ENCODE measurements around the gene SUGCT.

SUGCT gene

GRCh38 chr7:40722242-40722641 lies 587.4 kb downstream of the SUGCT start:
- H3K4me1 ChIP-seq (ENCODE audit: control insufficient read depth in 1 of 2, insufficient read depth in 2 of 2, low read length in 2 of 2), result no peaks in the 10 kb centered on the region
- no peaks in the 10 kb centered on the region for H3K27me3 ChIP-seq (ENCODE audit: low read depth, low read length)
- H3K4me3 ChIP-seq (ENCODE audit: low read depth in 1 of 2, low read length in 2 of 2), result no peak overlapping the region
- H3K36me3 ChIP-seq (ENCODE audit: control insufficient read depth in 1 of 2, insufficient read depth in 2 of 2, low read length in 2 of 2), result no peaks in the 10 kb centered on the region
- H3K9me3 ChIP-seq (ENCODE audit: control insufficient read depth in 1 of 2, low read length in 2 of 2), result no peaks in the 10 kb centered on the region
- H3K27ac ChIP-seq (ENCODE audit: low read length), result no peak overlapping the region

- Histone ChIP-seq H3K4me3 (ENCODE audit: low read depth in 1 of 2, low read length in 2 of 2) (no peak overlapping the region), H3K27me3 (ENCODE audit: low read depth, low read length) (no peaks in the 10 kb centered on the region), H3K9me3 (ENCODE audit: control insufficient read depth in 1 of 2, low read length in 2 of 2) (no peaks in the 10 kb centered on the region), H3K4me1 (ENCODE audit: control insufficient read depth in 1 of 2, insufficient read depth in 2 of 2, low read length in 2 of 2) (no peaks in the 10 kb centered on the region), H3K27ac (ENCODE audit: low read length) (no peak overlapping the region), H3K36me3 (ENCODE audit: control insufficient read depth in 1 of 2, insufficient read depth in 2 of 2, low read length in 2 of 2) (no peaks in the 10 kb centered on the region)
These were observed 589.0 kb downstream of the SUGCT start for GRCh38 chr7:40723829-40724228.

GRCh38 chr7:40726559-40726958 lies 591.8 kb downstream of the SUGCT start:
- H3K9me3 ChIP-seq (ENCODE audit: control insufficient read depth in 1 of 2, low read length in 2 of 2), result no peaks in the 10 kb centered on the region
- no peak overlapping the region for H3K27ac ChIP-seq (ENCODE audit: low read length)
- no peaks in the 10 kb centered on the region for H3K36me3 ChIP-seq (ENCODE audit: control insufficient read depth in 1 of 2, insufficient read depth in 2 of 2, low read length in 2 of 2)
- H3K27me3 ChIP-seq (ENCODE audit: low read depth, low read length), result no peaks in the 10 kb centered on the region
- H3K4me3 ChIP-seq (ENCODE audit: low read depth in 1 of 2, low read length in 2 of 2), result no peak overlapping the region
- H3K4me1 ChIP-seq (ENCODE audit: control insufficient read depth in 1 of 2, insufficient read depth in 2 of 2, low read length in 2 of 2), result no peaks in the 10 kb centered on the region

GRCh38 chr7:40733114-40733513 lies 598.3 kb downstream of the SUGCT start:
- H3K4me1 ChIP-seq (ENCODE audit: control insufficient read depth in 1 of 2, insufficient read depth in 2 of 2, low read length in 2 of 2), result no peaks in the 10 kb centered on the region
- H3K9me3 ChIP-seq (ENCODE audit: control insufficient read depth in 1 of 2, low read length in 2 of 2), result no peaks in the 10 kb centered on the region
- H3K36me3 ChIP-seq (ENCODE audit: control insufficient read depth in 1 of 2, insufficient read depth in 2 of 2, low read length in 2 of 2), result no peaks in the 10 kb centered on the region
- no peak overlapping the region for H3K27ac ChIP-seq (ENCODE audit: low read length)
- H3K4me3 ChIP-seq (ENCODE audit: low read depth in 1 of 2, low read length in 2 of 2), result no peak overlapping the region
- no peaks in the 10 kb centered on the region for H3K27me3 ChIP-seq (ENCODE audit: low read depth, low read length)

- no peaks in the 10 kb centered on the region for H3K36me3 ChIP-seq (ENCODE audit: control insufficient read depth in 1 of 2, insufficient read depth in 2 of 2, low read length in 2 of 2)
- H3K9me3 ChIP-seq (ENCODE audit: control insufficient read depth in 1 of 2, low read length in 2 of 2), result no peaks in the 10 kb centered on the region
- H3K27me3 ChIP-seq (ENCODE audit: low read depth, low read length), result no peaks in the 10 kb centered on the region
- H3K27ac ChIP-seq (ENCODE audit: low read length), result no peak overlapping the region
- H3K4me3 ChIP-seq (ENCODE audit: low read depth in 1 of 2, low read length in 2 of 2), result no peak overlapping the region
- no peaks in the 10 kb centered on the region for H3K4me1 ChIP-seq (ENCODE audit: control insufficient read depth in 1 of 2, insufficient read depth in 2 of 2, low read length in 2 of 2)
These were observed 598.8 kb downstream of the SUGCT start for GRCh38 chr7:40733578-40733977.

- Histone ChIP-seq H3K36me3 (ENCODE audit: control insufficient read depth in 1 of 2, insufficient read depth in 2 of 2, low read length in 2 of 2) (no peaks in the 10 kb centered on the region), H3K9me3 (ENCODE audit: control insufficient read depth in 1 of 2, low read length in 2 of 2) (peaks cover 0 to 4% of the 10 kb centered on the region in 2 donors), H3K4me3 (ENCODE audit: low read depth in 1 of 2, low read length in 2 of 2) (no peak overlapping the region), H3K27me3 (ENCODE audit: low read depth, low read length) (no peaks in the 10 kb centered on the region), H3K27ac (ENCODE audit: low read length) (no peak overlapping the region), H3K4me1 (ENCODE audit: control insufficient read depth in 1 of 2, insufficient read depth in 2 of 2, low read length in 2 of 2) (no peaks in the 10 kb centered on the region)
These were observed 604.5 kb downstream of the SUGCT start for GRCh38 chr7:40739257-40739656.

- no peaks in the 10 kb centered on the region for H3K27me3 ChIP-seq (ENCODE audit: low read depth, low read length)
- no peak overlapping the region for H3K27ac ChIP-seq (ENCODE audit: low read length)
- no peak overlapping the region for H3K4me3 ChIP-seq (ENCODE audit: low read depth in 1 of 2, low read length in 2 of 2)
- H3K4me1 ChIP-seq (ENCODE audit: control insufficient read depth in 1 of 2, insufficient read depth in 2 of 2, low read length in 2 of 2), result no peaks in the 10 kb centered on the region
- peaks cover 0 to 4% of the 10 kb centered on the region in 2 donors for H3K9me3 ChIP-seq (ENCODE audit: control insufficient read depth in 1 of 2, low read length in 2 of 2)
- no peaks in the 10 kb centered on the region for H3K36me3 ChIP-seq (ENCODE audit: control insufficient read depth in 1 of 2, insufficient read depth in 2 of 2, low read length in 2 of 2)
These were observed 607.5 kb downstream of the SUGCT start for GRCh38 chr7:40742270-40742669.

- no peaks in the 10 kb centered on the region for H3K27me3 ChIP-seq (ENCODE audit: low read depth, low read length)
- no peaks in the 10 kb centered on the region for H3K36me3 ChIP-seq (ENCODE audit: control insufficient read depth in 1 of 2, insufficient read depth in 2 of 2, low read length in 2 of 2)
- H3K9me3 ChIP-seq (ENCODE audit: control insufficient read depth in 1 of 2, low read length in 2 of 2), result no peaks in the 10 kb centered on the region
- H3K4me1 ChIP-seq (ENCODE audit: control insufficient read depth in 1 of 2, insufficient read depth in 2 of 2, low read length in 2 of 2), result no peaks in the 10 kb centered on the region
- H3K4me3 ChIP-seq (ENCODE audit: low read depth in 1 of 2, low read length in 2 of 2), result no peak overlapping the region
- H3K27ac ChIP-seq (ENCODE audit: low read length), result no peak overlapping the region
These were observed 612.2 kb downstream of the SUGCT start for GRCh38 chr7:40746841-40747556.

- Histone ChIP-seq H3K4me3 (ENCODE audit: low read depth in 1 of 2, low read length in 2 of 2) (no peak overlapping the region), H3K27ac (ENCODE audit: low read length) (no peak overlapping the region), H3K4me1 (ENCODE audit: control insufficient read depth in 1 of 2, insufficient read depth in 2 of 2, low read length in 2 of 2) (no peaks in the 10 kb centered on the region), H3K36me3 (ENCODE audit: control insufficient read depth in 1 of 2, insufficient read depth in 2 of 2, low read length in 2 of 2) (no peaks in the 10 kb centered on the region), H3K27me3 (ENCODE audit: low read depth, low read length) (no peaks in the 10 kb centered on the region), H3K9me3 (ENCODE audit: control insufficient read depth in 1 of 2, low read length in 2 of 2) (no peaks in the 10 kb centered on the region)
These were observed 613.1 kb downstream of the SUGCT start for GRCh38 chr7:40747856-40748255.

GRCh38 chr7:40749877-40750276 lies 615.1 kb downstream of the SUGCT start:
- no peaks in the 10 kb centered on the region for H3K27me3 ChIP-seq (ENCODE audit: low read depth, low read length)
- no peaks in the 10 kb centered on the region for H3K4me1 ChIP-seq (ENCODE audit: control insufficient read depth in 1 of 2, insufficient read depth in 2 of 2, low read length in 2 of 2)
- H3K27ac ChIP-seq (ENCODE audit: low read length), result no peak overlapping the region
- no peaks in the 10 kb centered on the region for H3K36me3 ChIP-seq (ENCODE audit: control insufficient read depth in 1 of 2, insufficient read depth in 2 of 2, low read length in 2 of 2)
- no peak overlapping the region for H3K4me3 ChIP-seq (ENCODE audit: low read depth in 1 of 2, low read length in 2 of 2)
- H3K9me3 ChIP-seq (ENCODE audit: control insufficient read depth in 1 of 2, low read length in 2 of 2), result no peaks in the 10 kb centered on the region

GRCh38 chr7:40753455-40753854 lies 618.6 kb downstream of the SUGCT start:
- H3K27ac ChIP-seq (ENCODE audit: low read length), result no peak overlapping the region
- H3K36me3 ChIP-seq (ENCODE audit: control insufficient read depth in 1 of 2, insufficient read depth in 2 of 2, low read length in 2 of 2), result no peaks in the 10 kb centered on the region
- no peaks in the 10 kb centered on the region for H3K27me3 ChIP-seq (ENCODE audit: low read depth, low read length)
- no peak overlapping the region for H3K4me3 ChIP-seq (ENCODE audit: low read depth in 1 of 2, low read length in 2 of 2)
- peaks cover 0 to under 1% of the 10 kb centered on the region in 2 donors for H3K4me1 ChIP-seq (ENCODE audit: control insufficient read depth in 1 of 2, insufficient read depth in 2 of 2, low read length in 2 of 2)
- H3K9me3 ChIP-seq (ENCODE audit: control insufficient read depth in 1 of 2, low read length in 2 of 2), result no peaks in the 10 kb centered on the region

- Histone ChIP-seq H3K27ac (ENCODE audit: low read length) (no peak overlapping the region), H3K4me1 (ENCODE audit: control insufficient read depth in 1 of 2, insufficient read depth in 2 of 2, low read length in 2 of 2) (peaks cover 0 to 10% of the 10 kb centered on the region in 2 donors), H3K36me3 (ENCODE audit: control insufficient read depth in 1 of 2, insufficient read depth in 2 of 2, low read length in 2 of 2) (no peaks in the 10 kb centered on the region)
These were observed 620.6 kb downstream of the SUGCT start for GRCh38 chr7:40755438-40755837.

More at GRCh38 chr7:40755438-40755837, 620.6 kb downstream of the SUGCT start:
- no peaks in the 10 kb centered on the region for H3K27me3 ChIP-seq (ENCODE audit: low read depth, low read length)
- no peaks in the 10 kb centered on the region for H3K9me3 ChIP-seq (ENCODE audit: control insufficient read depth in 1 of 2, low read length in 2 of 2)
- no peak overlapping the region for H3K4me3 ChIP-seq (ENCODE audit: low read depth in 1 of 2, low read length in 2 of 2)

Measured in muscle layer of duodenum (tissue), 2 donors.